ENCODE data around the gene ACOX2. TPM values are rescaled to one million over a fixed set of nuclear protein-coding genes. Genes with fewer than 3 reads are reported as not detected.
A peak's percentile ranks its signal among the peaks of the same experiment; 100 is the strongest.

The ACOX2 gene
- total and polyA plus RNA-seq, 2 donors (not counting 3 experiments of a cell fraction or from before 2014, with no cell fraction given): 1.5 to 10.5 TPM

DNA sequence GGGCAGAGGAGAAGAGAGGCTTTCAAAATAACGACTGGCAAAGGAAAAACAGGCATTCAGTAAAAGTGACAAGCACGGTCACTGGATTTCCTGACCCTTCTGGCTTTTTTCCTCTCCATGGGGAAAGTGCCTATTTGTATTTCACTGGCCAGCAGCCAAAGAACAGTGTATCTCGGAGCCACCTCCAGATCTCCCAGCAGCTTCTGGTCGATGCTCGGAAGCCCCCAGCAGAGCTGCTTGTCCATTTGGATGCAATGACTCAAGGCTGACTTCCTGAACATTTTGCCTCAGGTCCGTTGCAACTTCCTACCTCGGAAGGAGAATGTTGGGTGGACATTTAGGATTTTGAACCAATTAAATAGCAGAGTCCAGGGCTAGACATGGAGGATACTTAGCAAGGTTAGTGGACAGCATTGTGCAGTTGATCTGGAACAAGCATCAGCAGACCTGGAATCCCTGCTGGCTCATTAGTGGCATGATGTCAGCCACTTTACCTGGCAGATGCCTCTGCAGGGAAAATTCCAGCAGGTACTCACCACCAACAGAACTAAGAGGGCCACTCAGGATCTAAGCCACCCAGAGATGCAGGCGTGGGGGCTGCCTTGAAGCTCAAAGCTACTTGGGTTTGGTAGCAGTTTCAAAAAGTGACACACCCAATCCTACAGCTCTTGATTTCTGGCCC lies 39.1 kb upstream of the ACOX2 start:
- peak overlapping the region in 1 of 3 experiments; percentile 70 for H3K4me3 ChIP-seq (replicated peaks in 1 of 3; ENCODE audit: insufficient read depth in 1 of 3, low read depth in 1 of 3, low read length in 3 of 3)
- POLR2A ChIA-PET: no interaction called here
- H3K36me3 ChIP-seq (ENCODE audit: control insufficient read depth in 2 of 2, extremely low read depth in 1 of 2, insufficient read depth in 2 of 2, low read length in 2 of 2): no peaks in the 10 kb centered on the region
- peak overlapping the region; percentile 71 for H3K9ac ChIP-seq (replicated peaks; ENCODE audit: extremely low read depth, insufficient read depth, low read length)
- peak overlapping the region; percentile 82 for H3K27ac ChIP-seq (ENCODE audit: insufficient read depth, low read depth, low read length)
- no peaks in the 10 kb centered on the region for H3K9me3 ChIP-seq (replicated peaks; ENCODE audit: control insufficient read depth, insufficient read depth, low read length)
- peaks cover 34% of the 10 kb centered on the region for H3K4me1 ChIP-seq (ENCODE audit: control insufficient read depth, extremely low read depth, insufficient read depth, low read length)
- H3K9me1 ChIP-seq (replicated peaks; ENCODE audit: control insufficient read depth, extremely low read depth, insufficient read depth, low read length): no peaks in the 10 kb centered on the region
- TF ChIP-seq MYC (IDR thresholded peaks at IDR 0.05; ENCODE audit: low read depth, low read length) (no peak), POLR2A (IDR thresholded peaks at IDR 0.05; ENCODE audit: low read depth, low read length) (no peak), EZH2 (IDR thresholded peaks at IDR 0.05; ENCODE audit: borderline replicate concordance, low read depth, low read length, severe bottlenecking) (no peak), FOS (IDR thresholded peaks at IDR 0.05; ENCODE audit: borderline replicate concordance, insufficient read depth, low read length) (peak; percentile 74), JUN (IDR thresholded peaks at IDR 0.05; ENCODE audit: borderline replicate concordance, insufficient read depth, insufficient read length, low read depth) (peak; percentile 27)
- TF ChIP-seq, protein P1, sequence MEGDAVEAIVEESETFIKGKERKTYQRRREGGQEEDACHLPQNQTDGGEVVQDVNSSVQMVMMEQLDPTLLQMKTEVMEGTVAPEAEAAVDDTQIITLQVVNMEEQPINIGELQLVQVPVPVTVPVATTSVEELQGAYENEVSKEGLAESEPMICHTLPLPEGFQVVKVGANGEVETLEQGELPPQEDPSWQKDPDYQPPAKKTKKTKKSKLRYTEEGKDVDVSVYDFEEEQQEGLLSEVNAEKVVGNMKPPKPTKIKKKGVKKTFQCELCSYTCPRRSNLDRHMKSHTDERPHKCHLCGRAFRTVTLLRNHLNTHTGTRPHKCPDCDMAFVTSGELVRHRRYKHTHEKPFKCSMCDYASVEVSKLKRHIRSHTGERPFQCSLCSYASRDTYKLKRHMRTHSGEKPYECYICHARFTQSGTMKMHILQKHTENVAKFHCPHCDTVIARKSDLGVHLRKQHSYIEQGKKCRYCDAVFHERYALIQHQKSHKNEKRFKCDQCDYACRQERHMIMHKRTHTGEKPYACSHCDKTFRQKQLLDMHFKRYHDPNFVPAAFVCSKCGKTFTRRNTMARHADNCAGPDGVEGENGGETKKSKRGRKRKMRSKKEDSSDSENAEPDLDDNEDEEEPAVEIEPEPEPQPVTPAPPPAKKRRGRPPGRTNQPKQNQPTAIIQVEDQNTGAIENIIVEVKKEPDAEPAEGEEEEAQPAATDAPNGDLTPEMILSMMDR (IDR thresholded peaks at IDR 0.05; ENCODE audit: extremely low read depth in 1 of 2, insufficient read depth in 1 of 2, low read depth in 1 of 2, low read length in 2 of 2): no peak
- intact Hi-C loops (cut with micrococcal nuclease) (loop anchor here (1.0 kb wide), 1 partner anchor 52 kb away; no protein-coding TSS in a partner anchor), dilution Hi-C loops (cut with MboI; ENCODE audit: extremely low pct_ligation_motif_present, low sequenced_read_pairs) (no loop called here)
- no peaks in the 10 kb centered on the region for H3K79me2 ChIP-seq (ENCODE audit: control insufficient read depth, insufficient read depth, low read length)
- H3K4me2 ChIP-seq (ENCODE audit: insufficient read depth, low read length): peak overlapping the region; percentile 88
- no peaks in the 10 kb centered on the region for H4K20me1 ChIP-seq (replicated peaks; ENCODE audit: control insufficient read depth, extremely low read depth, insufficient read depth, low read length)
- no TSS peak for BruUV-seq (replicated peaks)
- FAIRE-seq: peak; percentile 99
- no peaks in the 10 kb centered on the region for H3K27me3 ChIP-seq (ENCODE audit: control insufficient read depth in 2 of 2, insufficient read depth in 2 of 2, low read length in 2 of 2)
- CTCF ChIA-PET: interaction anchor here (0.6 to 5.7 kb wide), 8 partner anchors 9 to 52 kb away, joined by 3 to 76 read pairs (median 5); no protein-coding TSS in a partner anchor
- DNase-seq (ENCODE audit: low read depth, low spot score): peak; percentile 52
- no peak overlapping the region for H2AFZ ChIP-seq (ENCODE audit: low read depth, low read length)
